NCI-H2227 (cell line): ENCODE data around the gene IFT122.
A peak's percentile ranks its signal among the peaks of the same experiment; 100 is the strongest.
"Not testable (repeated sequence)": the region's sequence is repeated elsewhere in the genome, so short reads cannot be mapped to it uniquely, and the experiment has no call there.

Experiments used
- DNase-seq: peaks from one replicate; lab custom pipeline; 2025; ENCODE audit not compliant: unreplicated experiment; lab: John Stamatoyannopoulos, UW

Gene IFT122

GRCh38 chr3:129439817-129440617 is at the start of gene IFT122, which contains the start of gene MBD4:
Gene IFT122 (plus strand): TSS chr3:129440224. CDS start chr3:129440331, 107 bp downstream.
Gene MBD4 (minus strand): TSS chr3:129439948. CDS start chr3:129439833, 115 bp downstream.
- DNase-seq = peak; percentile 97

- not testable (repeated sequence) for DNase-seq
Observed at GRCh38 chr3:129391583-129391982, 48.4 kb upstream of the IFT122 start.

- DNase-seq = not testable (repeated sequence)
Observed at GRCh38 chr3:129392106-129392887, 47.7 kb upstream of the IFT122 start.

GRCh38 chr3:129393271-129393670 is 46.8 kb upstream of the IFT122 start:
- no peak for DNase-seq

- not testable (repeated sequence) for DNase-seq
Observed at GRCh38 chr3:129393760-129394564, 46.1 kb upstream of the IFT122 start.

GRCh38 chr3:129398803-129399144 is 41.2 kb upstream of the IFT122 start:
- DNase-seq = peak; percentile 6

- peak; percentile 92 for DNase-seq
Observed at GRCh38 chr3:129399145-129399894, 40.7 kb upstream of the IFT122 start.

- no peak for DNase-seq
Observed at GRCh38 chr3:129399895-129400357, 40.1 kb upstream of the IFT122 start.

GRCh38 chr3:129402210-129402609 is 37.8 kb upstream of the IFT122 start:
- DNase-seq = no peak

GRCh38 chr3:129402616-129403015 is 37.4 kb upstream of the IFT122 start:
- no peak for DNase-seq

- DNase-seq = no peak
Observed at GRCh38 chr3:129403450-129403849, 36.6 kb upstream of the IFT122 start.

GRCh38 chr3:129404130-129404529 is 35.9 kb upstream of the IFT122 start:
- no peak for DNase-seq

GRCh38 chr3:129404610-129405009 is 35.4 kb upstream of the IFT122 start:
- no peak for DNase-seq

- DNase-seq = no peak
Observed at GRCh38 chr3:129409541-129409940, 30.5 kb upstream of the IFT122 start.

GRCh38 chr3:129410971-129411370 is 29.1 kb upstream of the IFT122 start:
- no peak for DNase-seq

GRCh38 chr3:129412542-129413198 is 27.4 kb upstream of the IFT122 start:
- no peak for DNase-seq

GRCh38 chr3:129413238-129413637 is 26.8 kb upstream of the IFT122 start:
- DNase-seq = not testable (repeated sequence)

- no peak for DNase-seq
Observed at GRCh38 chr3:129413687-129414506, 26.1 kb upstream of the IFT122 start.

GRCh38 chr3:129415378-129415777 is 24.6 kb upstream of the IFT122 start:
- DNase-seq = no peak
